Right forelimb (tissue), 1 donor: Measurements from ENCODE around the gene NRL.

ENCODE experiments used
- DNase-seq: peaks from one replicate; pipeline ENCODE4 v3.0.0-alpha.2; 2018

NRL gene

GRCh38 chr14:24065408-24065807, 49.3 kb downstream of the NRL start:
- no peak for DNase-seq

- no peak for DNase-seq
Observed at GRCh38 chr14:24064856-24065255, 49.9 kb downstream of the NRL start.

GRCh38 chr14:24064091-24064795, 50.5 kb downstream of the NRL start:
- no peak for DNase-seq

GRCh38 chr14:24063263-24063836, 51.4 kb downstream of the NRL start:
- DNase-seq: no peak

GRCh38 chr14:24062216-24062980, 52.4 kb downstream of the NRL start:
- DNase-seq: no peak

GRCh38 chr14:24060984-24061913, 53.5 kb downstream of the NRL start:
- no peak for DNase-seq

- DNase-seq: no peak
Observed at GRCh38 chr14:24060443-24060842, 54.3 kb downstream of the NRL start.

GRCh38 chr14:24059841-24060388, 54.8 kb downstream of the NRL start:
- no peak for DNase-seq

- DNase-seq: no peak
Observed at GRCh38 chr14:24058951-24059475, 55.7 kb downstream of the NRL start.

- peak; percentile 80 for DNase-seq
Observed at GRCh38 chr14:24058260-24058950, 56.3 kb downstream of the NRL start.

- no peak for DNase-seq
Observed at GRCh38 chr14:24057867-24058259, 56.9 kb downstream of the NRL start.

- DNase-seq: no peak
Observed at GRCh38 chr14:24057271-24057670, 57.5 kb downstream of the NRL start.

- DNase-seq: no peak
Observed at GRCh38 chr14:24056800-24057184, 58.0 kb downstream of the NRL start.

GRCh38 chr14:24055971-24056799, 58.6 kb downstream of the NRL start:
- DNase-seq: no peak

GRCh38 chr14:24054646-24055045, 60.1 kb downstream of the NRL start:
- DNase-seq: no peak

- no peak for DNase-seq
Observed at GRCh38 chr14:24054324-24054641, 60.5 kb downstream of the NRL start.

GRCh38 chr14:24053548-24054323, 61.0 kb downstream of the NRL start:
- DNase-seq: no peak

GRCh38 chr14:24052656-24053547, 61.8 kb downstream of the NRL start:
- DNase-seq: no peak
